HG03432 (cell line): ENCODE data around the gene MSH2.
A peak's percentile ranks its signal among the peaks of the same experiment; 100 is the strongest.

ENCODE experiments used
- ATAC-seq: cut with Tn5 transposase; IDR thresholded peaks from one replicate; pipeline ENCODE4 v1.9.1; 2021; ENCODE audit warnings: mild to moderate bottlenecking, moderate library complexity; ENCODE audit not compliant: unreplicated experiment

MSH2 gene

DNA sequence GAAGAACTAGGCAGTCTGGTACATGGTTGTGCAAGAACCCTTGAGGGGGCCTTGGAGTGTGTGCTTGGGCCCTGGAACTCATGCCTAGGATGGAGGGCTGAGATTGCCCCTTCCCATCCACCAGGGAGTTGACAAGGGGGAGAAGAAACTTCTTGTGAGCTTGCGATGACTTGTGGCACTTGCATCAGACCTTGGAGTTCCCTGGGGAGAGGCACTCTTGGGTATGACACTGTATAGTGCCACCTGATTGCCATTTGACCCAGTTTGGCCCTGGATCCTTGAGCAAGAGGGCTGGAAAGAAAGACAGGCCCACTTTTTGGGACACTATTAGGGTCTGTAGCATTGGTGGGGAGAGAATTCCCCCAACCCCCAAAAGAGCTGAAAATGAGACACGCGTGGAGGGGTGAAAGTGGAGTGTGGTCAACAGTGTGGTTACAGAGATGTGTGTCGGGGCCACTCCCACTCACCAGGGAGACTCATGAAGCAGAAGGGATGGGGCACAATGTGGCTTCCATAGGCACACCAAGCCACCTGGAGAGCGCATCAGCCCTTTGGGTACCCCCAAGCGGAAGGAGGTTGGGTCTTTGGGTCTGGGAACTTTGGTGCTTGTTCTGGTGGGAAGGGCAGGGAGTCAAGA lies 101.3 kb downstream of the MSH2 start:
- peak; percentile 21 for ATAC-seq

DNA sequence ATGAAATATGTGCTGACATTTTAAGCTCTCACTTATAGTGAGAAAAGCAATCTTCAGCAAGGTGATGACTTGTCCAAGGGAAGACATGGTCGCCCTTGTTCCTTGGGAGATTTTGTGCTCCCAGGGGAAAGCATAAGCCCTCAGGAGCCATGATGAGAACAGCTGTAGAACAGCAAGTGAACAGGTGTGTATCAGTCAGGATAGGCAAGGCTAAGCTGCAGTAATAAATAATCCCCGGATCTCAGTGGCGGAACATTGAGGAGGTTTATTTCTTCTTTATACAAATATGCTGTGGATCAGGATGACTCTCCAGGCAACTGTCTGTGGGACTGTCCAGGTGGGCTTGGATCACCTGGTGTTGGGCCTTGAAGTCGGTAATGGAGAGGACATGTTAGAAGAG lies 103.1 kb downstream of the MSH2 start:
- no peak for ATAC-seq

DNA sequence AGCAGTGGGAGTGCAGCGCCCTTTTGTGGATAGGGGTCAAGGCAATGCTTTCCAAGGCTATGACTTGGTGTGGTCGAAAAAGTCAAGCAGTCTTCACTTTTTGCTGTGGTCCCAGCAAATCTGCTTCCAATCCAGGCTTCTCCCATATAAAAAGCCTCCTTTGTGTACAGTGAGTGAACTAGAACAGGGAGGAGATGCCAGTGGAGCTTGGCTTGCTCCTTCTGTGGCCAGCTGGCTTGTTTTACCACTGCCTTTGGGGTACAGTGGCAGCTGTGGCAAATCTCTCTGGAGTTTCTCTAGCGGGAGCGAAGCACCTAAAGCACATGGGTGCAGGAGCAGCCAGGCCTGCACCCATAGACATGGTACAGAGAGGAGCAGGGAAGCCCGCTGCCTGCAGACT lies 103.5 kb downstream of the MSH2 start:
- no peak for ATAC-seq

DNA sequence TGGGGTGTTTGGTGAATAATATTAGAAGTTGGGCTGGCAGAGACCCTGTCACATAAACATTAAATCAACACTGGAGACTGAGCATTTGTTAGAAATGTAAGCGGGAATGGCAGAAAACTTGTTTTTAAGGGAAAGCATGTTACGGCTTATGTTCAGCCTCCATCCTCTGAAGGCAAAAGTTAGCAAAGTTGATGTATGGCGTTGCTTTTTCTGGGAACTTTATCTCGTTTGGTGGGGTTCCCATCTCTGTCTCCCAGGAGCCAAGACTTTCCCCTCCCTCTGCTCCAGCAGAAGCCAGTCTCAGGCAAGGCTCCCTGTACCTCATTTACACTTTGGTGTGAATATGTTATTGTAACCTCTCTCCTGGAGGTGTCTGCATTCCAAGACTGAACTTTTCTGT lies 105.1 kb downstream of the MSH2 start:
- ATAC-seq = no peak

DNA sequence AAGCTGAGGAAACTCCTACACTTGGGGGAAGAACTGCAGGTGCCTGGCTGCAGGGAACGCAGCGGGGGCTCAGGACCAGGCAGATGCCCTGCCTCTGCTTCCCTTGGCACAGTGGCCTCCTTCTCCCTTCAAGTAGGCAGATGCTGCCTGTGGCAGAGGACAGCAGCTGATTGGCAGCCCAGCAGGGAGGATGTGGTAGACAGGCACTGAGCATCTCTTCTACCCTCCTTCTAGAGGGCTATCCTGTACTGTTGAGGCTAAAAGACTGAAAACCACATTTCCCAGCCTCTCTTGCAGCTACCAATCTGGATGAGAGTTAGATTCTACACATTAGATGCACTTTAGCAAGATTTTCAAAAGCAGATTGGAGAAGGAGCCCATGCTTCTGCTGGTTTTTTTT lies 105.7 kb downstream of the MSH2 start:
- ATAC-seq = no peak

DNA sequence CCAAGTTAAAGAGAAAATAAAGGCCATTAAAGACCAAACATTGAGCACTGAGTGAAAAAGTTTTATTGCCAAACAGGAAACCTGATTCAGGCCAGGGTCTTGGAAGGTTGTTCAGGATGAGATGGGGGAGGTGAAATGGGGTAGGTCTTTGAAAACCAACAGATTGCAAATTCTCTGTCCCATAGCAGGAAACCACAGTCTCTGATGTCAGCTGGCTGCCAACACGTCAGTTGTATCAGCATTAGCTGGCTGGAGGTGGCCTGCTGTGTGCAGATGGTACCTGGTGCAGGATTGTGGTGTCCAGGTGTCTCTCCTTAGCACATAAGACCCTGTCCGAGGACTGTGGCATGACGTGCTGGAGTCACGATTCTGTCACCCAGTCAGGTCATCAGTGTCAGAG lies 106.3 kb downstream of the MSH2 start:
- no peak for ATAC-seq

DNA sequence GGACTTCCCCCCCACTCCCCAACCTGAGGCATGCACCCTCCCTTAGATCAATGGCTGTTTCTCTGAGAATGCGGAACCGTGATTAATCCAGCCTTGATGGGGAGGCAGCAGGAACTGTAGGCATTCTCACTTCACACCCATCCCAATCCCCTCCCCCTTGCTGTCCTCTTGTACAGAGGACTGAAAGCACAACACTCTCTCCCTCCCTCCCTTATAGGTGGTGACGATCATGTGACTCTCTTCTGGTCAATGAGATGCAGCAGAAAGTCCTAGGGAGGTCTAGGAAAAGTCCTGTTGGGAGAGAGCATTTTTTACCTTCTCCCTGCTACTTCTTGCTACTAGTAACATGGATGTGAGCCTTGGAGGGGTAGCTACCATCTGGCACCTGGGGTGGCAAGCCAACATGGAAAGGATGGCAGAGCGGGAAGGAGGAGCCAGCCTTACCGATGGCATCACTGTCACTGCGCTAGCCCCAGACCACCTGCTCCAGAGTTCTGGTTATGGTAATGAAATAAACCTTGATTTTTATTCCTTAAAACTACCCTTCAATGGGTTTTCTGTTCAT lies 106.9 kb downstream of the MSH2 start:
- no peak for ATAC-seq

DNA sequence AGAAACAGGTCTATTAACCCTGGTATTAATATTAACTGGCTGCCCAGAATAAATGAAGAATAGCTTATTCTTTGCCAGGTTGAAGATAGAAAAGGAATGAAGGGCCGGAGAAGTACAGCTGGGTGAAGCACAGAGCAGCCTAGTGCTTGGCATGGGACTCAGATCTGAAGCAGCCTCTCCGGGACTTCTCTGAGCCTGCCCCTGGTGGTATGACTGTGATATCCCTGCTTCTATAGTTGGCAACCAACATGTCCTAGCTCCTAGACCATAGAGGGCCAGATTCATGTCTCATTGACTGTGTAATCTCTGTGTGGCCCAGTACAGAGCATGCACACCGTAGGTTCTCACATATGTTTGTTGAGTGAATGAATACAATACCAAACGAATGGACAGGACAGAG lies 107.8 kb downstream of the MSH2 start:
- ATAC-seq = no peak

DNA sequence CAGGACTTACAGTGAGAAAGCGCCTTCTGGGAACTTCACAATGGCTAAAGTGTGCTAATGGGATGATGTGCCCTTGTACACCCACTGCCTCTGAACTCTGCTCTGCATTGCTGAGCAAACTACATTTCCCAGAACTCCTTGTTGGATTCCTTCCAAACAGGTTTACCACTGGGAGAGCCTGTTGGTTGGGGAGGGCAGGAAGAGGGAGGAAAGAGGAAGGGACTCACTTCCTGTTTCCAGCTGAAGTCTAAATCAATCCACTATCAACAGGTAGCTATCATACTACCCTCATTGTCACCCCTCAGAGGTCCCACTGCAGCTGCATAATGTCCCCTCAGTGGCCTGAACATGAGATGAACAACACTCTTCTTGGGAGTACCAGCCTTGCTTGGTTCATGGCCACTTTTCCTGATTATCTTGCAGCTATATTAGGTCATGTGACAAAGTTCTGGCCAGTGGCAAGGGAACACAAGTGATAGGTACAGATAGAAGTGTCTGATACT lies 109.7 kb downstream of the MSH2 start:
- no peak for ATAC-seq

DNA sequence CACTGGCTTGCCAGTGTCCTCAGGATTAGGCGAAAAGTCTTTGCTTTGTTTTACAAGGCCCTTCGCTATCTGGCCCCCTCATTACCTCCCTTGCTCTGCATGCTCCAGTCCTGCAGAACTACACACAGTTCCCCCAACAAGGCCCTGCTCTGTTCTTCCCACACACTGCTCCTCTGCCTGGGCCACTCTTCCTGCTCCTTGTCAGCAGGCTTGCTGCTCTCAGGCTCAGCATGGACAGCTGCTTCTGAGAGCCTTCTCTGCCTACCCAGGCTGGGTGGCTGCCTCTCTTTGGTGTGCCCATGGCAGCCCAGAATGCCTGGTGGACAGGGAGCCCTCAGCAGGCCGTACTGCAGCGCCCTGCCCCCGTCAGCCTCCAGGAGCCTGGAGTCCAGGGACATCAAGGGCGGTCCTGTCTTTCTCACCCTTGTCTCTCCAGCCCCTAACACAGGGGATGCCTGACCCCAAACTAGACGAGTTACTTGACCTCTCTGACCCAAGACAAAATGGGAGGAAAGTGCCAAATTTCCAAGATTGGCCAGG lies 111.1 kb downstream of the MSH2 start:
- ATAC-seq = no peak

DNA sequence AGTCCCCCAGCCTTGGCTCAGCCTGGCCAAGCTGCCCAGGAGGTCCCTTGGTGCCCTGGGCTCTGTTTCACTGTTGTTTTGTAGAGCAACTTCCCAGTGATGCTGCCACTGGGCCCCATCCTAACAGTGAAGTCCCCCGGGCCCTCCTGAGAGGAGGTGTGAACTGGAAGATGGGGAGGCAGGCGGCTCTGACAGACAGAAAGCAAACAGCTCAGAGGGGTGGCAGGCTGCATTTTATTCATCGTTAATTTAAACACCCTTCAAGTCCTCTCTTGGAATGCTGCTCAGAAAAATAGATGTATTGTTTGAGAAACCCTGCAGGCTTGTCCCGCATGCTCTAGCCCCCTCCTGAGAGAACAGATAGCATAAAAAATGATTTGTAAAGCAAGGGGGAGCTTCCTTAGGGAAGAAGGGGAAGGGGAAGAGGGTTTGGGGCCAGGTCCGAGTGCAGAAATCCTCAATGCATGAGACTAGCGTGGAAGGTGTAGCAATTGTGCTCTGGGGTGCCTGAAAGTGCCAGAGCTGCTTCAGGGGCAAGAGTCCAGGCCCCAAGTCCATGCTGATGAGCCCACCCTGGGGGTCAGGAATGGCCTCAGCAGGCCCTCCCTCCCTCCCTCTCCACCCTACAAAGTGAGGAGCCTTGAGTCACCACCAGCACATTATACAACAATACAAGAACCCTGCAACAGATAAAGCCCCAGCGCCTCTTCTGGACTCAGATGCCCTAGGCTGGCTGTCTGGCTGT lies 113.6 kb downstream of the MSH2 start:
- ATAC-seq = no peak

DNA sequence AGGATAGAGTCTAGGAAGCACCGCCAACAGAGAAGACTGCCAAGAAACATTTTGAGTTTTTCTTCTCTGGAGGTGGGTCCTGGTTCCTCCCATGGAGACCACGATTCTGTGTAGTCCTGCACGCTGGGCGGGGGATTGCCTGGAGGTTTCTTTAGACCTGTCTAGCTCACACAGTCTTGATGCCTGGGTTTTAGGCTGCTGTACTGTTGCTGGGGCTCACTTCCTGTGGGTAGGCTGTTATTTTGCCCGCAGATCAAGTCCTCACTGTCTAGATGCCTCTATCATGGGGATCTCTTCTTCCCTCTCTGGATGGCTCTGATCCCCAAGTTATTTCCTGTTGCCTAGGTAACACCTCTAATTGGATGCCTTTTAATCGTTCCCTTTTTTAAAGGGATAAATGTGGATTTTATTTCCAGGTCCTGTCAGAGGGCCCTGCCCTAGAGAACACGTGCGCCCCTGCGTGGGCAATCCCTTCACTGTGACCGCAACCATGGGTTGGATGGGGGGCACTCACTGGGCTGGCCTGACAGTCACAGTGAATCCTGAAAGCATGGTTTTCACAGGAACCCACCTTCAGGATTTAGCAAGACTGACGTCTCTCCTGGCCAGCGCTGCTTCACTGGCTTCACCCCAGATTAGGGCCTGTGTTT lies 115.7 kb downstream of the MSH2 start:
- ATAC-seq = no peak

DNA sequence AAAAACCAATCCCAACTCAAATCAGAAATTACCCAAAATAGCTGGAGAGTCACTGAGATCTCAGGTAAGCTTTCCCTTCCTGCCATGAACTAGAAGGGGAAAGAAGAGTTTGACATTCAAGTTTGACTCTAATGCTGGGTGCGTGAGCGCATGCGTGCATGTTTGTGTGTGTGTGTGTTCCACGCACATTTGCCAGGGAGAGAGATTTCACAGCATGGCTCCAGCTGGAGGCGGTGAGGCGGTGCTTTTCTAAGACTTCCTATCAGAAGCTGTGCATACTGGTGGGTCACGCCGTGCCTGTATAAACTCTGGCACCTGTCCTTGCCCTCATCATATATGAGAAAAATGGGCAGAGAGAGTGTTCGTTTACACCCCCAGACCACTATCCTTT lies 116.2 kb downstream of the MSH2 start:
- no peak for ATAC-seq

DNA sequence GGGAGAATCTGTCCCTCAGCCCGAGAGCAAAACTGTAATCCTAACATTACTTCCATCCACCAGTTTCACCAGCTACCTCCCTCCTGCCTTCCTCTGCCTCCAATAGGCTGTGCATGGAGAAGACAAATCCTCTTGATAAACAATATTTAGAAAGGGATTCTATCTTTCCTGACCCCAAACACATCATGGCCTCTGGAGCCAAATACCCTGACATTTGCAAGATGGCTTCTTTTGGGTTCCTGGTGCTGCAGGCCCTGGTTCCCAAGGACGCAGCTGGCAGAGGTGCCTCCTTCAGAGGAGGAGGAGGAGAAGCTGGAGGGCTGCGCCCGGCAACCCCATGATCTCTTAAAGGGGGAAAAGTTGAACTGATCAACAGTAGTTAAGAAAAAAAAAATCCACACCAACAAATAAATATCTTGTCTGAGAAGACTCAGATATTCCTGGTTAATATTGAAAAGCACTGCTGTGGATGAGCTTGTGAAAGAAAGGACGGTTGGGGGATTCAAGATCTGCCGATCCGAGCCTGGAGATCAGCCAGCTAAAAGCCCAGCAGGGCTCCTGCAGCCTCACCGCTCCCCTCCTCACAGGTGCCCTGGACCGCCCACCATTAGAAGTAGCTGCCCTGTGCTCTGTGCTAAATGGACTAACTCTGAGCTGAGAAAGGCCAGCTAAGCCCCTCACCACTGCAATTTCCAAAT lies 116.8 kb downstream of the MSH2 start:
- no peak for ATAC-seq

DNA sequence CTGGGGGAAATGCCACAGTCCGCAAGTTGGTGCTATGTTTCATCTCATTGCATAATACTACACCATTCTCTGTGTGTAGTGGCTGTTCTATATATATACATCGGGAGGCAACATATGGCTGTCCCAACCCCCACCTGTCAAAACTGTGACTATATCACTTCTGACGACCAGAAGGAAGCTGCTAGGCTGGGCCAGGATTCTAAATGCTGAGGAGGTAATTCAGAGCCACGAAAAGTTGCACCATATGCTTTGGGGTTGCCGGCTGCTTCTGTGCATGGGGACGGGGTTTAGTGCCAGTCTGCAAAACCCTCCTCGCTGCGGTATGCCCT lies 117.3 kb downstream of the MSH2 start:
- no peak for ATAC-seq

DNA sequence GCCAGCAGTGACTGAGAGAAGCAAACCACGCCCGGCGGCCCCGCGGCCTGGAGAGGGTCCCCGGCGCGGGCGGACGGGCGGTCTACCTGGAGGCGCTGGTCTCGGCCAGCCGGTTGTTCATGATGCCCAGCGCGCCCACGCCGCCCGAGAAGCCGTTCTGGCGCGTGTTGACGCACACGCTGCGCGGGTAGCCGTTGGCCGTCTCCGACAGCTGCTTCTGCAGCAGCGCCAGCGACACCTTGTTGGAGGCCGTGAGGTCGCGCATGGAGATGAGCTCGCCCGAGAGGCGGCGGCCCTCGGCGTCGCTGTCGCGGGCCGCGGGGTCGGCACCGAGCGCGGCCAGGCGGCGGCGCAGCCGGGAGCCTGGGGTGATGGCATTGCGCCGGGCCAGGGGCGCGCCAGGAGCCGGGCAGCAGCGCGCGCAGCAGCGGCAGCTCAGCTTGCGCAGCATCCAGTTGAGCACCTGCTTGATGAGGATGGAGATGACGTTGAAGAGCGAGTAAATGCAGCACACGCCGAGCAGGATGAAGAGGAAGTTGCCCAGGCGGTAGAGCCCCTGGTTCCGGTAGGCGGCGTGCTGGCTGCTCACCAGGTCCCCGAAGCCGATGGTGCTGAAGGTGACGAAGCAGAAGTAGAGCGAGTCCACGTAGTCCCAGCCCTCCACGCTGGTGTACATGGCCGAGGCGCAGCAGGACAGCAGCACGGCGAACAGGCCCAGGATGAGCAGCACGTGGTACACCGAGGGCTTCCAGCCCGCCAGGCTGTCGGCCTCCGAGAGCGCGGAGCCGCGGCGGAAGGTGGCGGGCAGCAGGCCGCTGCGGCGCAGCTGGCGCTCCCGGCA lies 118.1 kb downstream of the MSH2 start:
- peak; percentile 86 for ATAC-seq

DNA sequence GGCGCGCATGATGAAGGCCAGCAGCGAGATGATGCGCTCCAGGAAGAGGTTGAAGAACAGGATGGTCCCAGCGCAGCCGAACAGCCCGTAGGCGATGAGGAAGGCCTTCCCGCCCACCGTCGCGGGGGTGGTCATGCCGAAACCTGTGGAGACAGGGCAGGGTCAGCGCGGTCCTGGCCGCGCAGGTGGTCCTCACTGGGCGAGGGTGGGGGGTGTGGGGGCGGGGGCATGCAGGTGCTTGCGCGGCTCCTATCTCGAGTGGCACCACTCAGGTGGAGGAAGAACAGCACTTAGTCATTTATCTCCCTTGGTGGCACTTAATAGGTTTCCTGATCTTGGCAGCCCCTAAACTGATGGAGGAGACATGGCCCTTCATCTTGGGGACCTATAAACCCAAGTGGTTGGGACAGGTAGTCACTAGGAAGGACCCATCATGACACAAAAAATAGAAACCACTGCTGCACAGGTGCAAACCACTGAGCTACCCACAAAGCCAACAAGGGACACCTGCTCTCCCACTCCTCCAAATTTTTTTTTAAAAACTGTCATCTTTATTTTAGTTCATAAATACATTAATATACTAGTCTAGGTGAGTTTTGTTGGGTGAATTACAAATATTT lies 118.8 kb downstream of the MSH2 start:
- no peak for ATAC-seq

DNA sequence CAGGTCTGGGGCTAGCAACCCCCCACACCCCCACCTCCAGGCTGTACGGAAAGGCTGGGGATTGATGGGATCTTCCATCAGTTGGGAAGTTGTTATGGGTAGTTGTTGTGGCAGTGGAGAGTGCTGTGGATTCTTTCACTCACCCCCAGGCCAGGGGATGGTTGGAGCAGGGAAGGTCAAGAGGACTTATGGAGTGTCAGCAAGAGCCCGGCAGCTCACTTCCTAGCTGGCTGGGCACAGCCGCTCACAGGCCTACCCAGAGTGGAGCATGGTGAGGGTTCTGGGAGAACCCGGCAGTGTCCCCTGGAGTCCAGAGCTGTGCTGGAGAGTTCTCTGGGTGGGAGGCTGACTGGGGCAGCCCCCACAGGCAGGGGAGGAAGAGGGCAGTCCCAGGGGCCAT lies 122.2 kb downstream of the MSH2 start:
- ATAC-seq = no peak

DNA sequence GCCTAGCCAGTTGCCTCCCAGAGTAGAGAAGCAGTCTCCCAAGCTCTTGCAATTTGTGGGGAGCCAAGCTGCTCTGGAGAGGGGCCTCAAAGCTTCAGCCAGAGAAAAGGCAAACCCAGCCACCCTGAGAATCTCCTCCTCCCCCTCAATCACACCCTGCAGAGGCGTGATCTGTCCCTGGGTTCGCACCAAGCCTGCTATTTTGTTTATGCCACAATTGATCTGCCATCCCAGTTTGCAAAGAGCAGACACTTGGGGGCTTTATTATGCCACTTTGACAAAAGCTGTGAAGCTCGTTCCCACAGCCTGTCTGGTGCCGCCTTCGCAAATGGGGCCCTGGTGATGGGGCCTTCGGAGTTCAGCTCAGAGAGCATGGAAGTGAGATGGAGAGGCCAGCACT lies 125.5 kb downstream of the MSH2 start:
- no peak for ATAC-seq

DNA sequence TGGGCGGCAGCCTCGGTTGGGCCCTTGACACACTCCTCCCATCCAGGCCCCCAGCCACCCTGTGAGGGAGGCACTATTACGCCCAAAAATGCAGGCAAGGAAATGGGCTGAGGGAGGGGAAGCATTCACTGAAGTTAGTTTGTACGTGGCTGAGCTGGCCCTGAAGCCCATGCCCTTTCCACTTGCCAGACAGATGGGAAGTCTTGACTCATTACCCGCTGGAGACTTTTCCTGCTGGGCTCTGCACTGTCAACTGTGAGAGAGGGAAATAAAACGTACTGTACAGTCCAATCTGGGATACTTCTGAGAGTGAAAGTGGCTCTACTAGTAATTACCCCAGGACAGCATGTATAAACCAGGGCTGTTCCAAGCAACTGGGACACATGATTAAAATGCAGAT lies 125.9 kb downstream of the MSH2 start:
- no peak for ATAC-seq
